Neural cell (in vitro differentiated cells): ENCODE results near the gene GPR139.

Experiments
- CTCF ChIP-seq: fragments of 450-650 bp; IDR thresholded peaks from 2 replicates; pipeline ENCODE4 v1.5.1; 2014; ENCODE audit warnings: antibody characterized with exemption, mild to moderate bottlenecking, moderate library complexity; ENCODE audit not compliant: poor library complexity, severe bottlenecking
- EP300 ChIP-seq: fragments of 450-650 bp; conservative IDR thresholded peaks from 2 replicates; pipeline ENCODE4 v1.6.1; 2014; ENCODE audit warnings: antibody characterized with exemption, mild to moderate bottlenecking, moderate library complexity; ENCODE audit not compliant: poor library complexity, severe bottlenecking
- POLR2AphosphoS5 ChIP-seq: IDR thresholded peaks from 2 replicates; pipeline ENCODE4 v1.6.1; 2012
- TF ChIP-seq, protein P1 (sequence below): IDR thresholded peaks from 2 replicates; pipeline ENCODE4 v1.6.1; 2012; ENCODE audit warnings: borderline replicate concordance

GRCh38 chr16:20051147-20051546 lies 22.5 kb downstream of the GPR139 start:
- no peak for TF ChIP-seq POLR2AphosphoS5
- TF ChIP-seq CTCF = no peak
- no peak for TF ChIP-seq EP300
- TF ChIP-seq, protein P1, sequence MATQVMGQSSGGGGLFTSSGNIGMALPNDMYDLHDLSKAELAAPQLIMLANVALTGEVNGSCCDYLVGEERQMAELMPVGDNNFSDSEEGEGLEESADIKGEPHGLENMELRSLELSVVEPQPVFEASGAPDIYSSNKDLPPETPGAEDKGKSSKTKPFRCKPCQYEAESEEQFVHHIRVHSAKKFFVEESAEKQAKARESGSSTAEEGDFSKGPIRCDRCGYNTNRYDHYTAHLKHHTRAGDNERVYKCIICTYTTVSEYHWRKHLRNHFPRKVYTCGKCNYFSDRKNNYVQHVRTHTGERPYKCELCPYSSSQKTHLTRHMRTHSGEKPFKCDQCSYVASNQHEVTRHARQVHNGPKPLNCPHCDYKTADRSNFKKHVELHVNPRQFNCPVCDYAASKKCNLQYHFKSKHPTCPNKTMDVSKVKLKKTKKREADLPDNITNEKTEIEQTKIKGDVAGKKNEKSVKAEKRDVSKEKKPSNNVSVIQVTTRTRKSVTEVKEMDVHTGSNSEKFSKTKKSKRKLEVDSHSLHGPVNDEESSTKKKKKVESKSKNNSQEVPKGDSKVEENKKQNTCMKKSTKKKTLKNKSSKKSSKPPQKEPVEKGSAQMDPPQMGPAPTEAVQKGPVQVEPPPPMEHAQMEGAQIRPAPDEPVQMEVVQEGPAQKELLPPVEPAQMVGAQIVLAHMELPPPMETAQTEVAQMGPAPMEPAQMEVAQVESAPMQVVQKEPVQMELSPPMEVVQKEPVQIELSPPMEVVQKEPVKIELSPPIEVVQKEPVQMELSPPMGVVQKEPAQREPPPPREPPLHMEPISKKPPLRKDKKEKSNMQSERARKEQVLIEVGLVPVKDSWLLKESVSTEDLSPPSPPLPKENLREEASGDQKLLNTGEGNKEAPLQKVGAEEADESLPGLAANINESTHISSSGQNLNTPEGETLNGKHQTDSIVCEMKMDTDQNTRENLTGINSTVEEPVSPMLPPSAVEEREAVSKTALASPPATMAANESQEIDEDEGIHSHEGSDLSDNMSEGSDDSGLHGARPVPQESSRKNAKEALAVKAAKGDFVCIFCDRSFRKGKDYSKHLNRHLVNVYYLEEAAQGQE = no peak
